HG03460 (cell line): Measurements from ENCODE around the gene ATP5MC3.
A peak's percentile ranks its signal among the peaks of the same experiment; 100 is the strongest.
"Not testable (repeated sequence)": the region's sequence is repeated elsewhere in the genome, so short reads cannot be mapped to it uniquely, and the experiment has no call there.

Experiments used
- ATAC-seq: cut with Tn5 transposase; IDR thresholded peaks from one replicate; pipeline ENCODE4 v1.9.1; 2021; ENCODE audit not compliant: unreplicated experiment

The ATP5MC3 gene

GRCh38 chr2:175181104-175181876 lies at the start of gene ATP5MC3:
ATP5MC3 (minus strand) TSS chr2:175181710; CDS start chr2:175181393, 317 bp downstream.
- peak; percentile 91 for ATAC-seq

GRCh38 chr2:175228601-175229000 lies 47.1 kb upstream of the ATP5MC3 start:
- not testable (repeated sequence) for ATAC-seq

DNA sequence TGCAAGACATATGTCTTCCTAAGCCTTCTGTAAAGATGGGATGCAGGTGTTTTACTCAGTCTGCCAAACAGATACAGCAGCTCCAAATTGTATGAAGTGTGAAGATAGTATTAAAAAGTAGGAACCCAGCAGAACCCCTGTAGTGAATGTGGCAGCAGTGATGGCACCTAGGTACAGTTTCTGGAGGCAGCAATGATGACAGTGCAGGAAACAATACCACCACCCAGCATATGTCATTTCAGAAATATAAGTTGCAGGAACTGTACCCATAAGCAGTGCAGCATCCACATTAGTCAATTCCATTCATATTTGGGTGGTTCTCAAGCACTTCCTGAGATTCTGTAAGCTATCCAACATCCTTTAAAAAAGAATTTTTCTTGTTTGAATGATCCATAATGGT lies 46.7 kb upstream of the ATP5MC3 start:
- ATAC-seq = no peak

GRCh38 chr2:175227393-175227792 lies 45.9 kb upstream of the ATP5MC3 start:
- ATAC-seq = no peak

DNA sequence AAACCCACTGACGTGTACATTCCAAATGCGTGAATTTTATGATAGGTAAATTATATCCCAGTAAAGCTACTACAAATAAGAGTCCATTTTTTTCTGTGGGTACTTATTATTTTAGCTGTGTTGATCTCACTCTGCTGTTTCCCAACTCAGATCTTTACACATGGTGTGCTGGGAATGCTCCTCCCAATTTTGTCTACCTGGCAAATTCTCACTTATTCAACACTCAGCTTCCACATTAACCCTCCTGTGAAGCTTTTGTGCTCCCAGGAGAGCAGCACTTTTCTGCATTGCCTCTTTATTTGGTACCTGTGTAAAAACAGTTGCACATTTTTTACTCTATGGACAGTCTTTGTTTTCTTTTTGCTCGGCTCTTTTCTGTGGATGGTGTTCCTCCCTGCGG lies 38.6 kb upstream of the ATP5MC3 start:
- no peak for ATAC-seq

GRCh38 chr2:175218551-175218950 lies 37.0 kb upstream of the ATP5MC3 start:
- ATAC-seq = no peak

- no peak for ATAC-seq
Measured at GRCh38 chr2:175207741-175208438, 26.4 kb upstream of the ATP5MC3 start.

- ATAC-seq = no peak
Measured at GRCh38 chr2:175206866-175207265, 25.4 kb upstream of the ATP5MC3 start.

DNA sequence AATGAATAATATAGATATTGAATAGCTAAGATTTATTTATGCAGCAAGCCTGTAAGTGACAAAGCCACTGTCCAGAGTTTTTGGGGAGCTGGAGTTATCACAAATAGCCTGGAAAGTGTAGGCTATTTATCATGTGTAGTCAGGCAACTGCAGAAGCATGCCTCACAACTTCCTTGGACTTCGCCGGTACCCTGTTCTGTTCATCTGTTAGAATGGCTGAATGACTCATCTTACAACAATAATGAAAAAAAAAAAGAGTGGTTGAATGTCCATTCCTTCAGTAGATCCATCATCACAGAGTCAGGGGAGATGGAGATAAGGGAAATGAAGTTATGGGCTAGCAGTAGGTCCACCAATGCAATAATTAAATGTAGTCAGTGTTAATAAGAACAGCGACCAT lies 24.0 kb upstream of the ATP5MC3 start:
- no peak for ATAC-seq

DNA sequence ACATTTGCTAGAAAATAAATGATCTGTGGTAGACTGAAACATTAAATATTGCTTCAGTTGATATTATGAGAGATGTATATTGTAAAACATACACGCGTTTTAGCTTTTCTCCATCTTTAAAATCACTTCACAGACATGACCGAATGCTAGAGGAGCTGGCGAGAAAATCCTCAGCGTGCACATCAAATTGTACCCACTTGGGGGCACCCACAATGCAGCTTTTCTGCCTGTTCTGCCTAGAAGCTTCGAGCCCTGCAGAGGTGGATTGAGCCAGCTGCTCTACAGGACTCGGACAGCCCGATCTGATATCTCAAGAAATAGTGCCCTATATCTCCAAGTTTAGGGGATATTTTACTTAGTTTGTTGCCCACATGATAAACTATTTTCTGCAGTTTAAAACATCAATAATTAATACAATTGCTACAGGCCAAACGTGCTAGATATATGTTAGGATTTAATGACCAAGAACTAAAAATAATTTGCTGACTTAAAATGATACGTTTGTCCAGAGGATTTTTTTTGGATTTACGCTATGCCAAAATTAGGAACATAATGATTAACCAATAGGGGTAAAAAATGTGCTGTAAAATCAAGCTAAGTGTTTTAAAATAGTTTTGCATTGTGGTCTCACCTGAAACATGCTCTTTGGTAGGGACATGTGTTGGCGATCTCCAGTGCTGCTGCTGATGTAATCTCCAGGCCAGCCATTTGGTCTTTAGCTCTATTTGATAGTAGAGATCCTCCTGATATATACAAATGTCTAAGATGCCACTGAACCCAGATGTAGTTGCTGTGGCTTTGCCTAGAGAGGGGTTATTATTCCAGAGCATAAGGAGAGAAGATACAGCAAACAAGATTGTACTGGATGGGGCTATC lies 22.3 kb upstream of the ATP5MC3 start:
- ATAC-seq = peak; percentile 74

DNA sequence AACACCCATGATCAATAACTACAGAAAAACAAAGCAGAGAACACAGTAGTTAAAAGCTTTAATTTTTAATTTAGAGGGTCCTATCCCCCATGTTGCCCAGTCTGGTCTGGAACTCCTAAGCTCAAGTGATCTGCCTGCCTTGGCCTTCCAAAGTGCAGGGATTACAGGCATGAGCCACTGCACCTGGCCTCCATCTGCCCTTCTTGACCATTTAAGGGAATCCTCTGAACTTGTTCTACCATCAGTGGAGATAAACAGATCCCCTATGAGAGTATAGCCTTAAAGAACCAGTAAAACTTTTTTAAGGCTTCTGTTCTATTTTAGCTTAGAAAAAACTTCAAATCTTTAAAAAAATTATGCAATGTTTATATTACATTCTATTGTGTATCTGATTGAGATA lies 13.5 kb upstream of the ATP5MC3 start:
- ATAC-seq = no peak

- ATAC-seq = no peak
Measured at GRCh38 chr2:175188761-175189160, 7.3 kb upstream of the ATP5MC3 start.

DNA sequence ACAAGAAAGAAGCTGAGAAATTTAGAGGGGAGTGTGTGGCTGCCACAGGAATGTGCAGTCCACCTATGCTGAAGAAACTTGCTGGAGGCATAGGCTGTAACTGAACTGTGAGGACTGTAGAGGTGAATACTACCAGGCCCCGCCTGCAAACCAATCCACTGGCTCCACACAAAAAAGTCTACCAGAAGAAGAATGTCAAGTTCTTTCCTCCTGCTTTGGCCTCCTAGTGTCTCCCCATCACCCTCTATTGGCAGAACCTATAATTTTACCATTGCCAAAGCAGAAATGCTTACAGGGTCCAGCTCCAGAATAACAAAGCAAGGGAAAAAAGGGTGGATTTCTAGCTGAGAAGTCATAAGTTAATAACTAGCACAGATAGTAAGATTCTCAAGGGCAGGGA lies 5.9 kb upstream of the ATP5MC3 start:
- ATAC-seq = no peak

- no peak for ATAC-seq
Measured at GRCh38 chr2:175183674-175184073, 2.2 kb upstream of the ATP5MC3 start.

DNA sequence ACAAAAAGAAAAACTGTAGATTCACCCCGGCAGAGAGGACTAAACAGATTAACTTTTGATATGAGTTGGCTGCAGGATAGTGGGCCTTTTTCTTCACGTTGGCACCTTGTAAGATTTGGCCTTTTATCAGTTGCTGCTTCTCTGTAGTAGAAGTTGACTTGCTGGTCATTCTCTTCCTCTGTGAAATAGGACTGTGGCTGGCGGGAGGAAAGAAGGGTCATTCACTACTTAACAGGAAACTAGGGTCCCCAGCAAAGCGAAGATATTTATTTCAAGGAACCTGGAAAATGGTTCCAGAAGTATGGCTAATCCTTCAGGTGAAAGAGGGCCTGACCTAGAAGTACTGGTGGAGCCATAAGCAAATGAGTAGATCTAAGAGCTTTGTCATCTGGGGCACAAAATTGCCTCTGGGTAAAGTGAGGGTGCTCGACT lies 383 bp upstream of the ATP5MC3 start:
- peak; percentile 2 for ATAC-seq

DNA sequence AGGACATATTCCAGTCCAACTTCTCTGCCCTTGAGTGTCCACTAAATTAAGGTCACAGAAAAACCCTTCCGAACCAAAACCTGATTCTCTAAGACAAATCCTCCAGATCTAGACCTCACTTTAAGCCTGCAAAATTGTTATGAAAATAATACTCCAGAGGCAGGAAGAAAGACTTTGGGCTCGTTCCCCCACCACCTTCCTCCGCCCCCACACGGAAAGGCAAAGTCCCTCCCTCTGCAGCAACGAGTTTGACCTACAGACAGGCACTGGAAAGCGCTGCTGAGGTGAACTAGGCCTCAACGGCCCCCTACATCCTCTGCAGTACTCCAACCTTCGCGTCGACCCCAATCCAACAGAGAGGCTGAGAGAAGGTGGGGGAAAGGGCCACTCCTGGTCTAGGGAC lies 808 bp downstream of the ATP5MC3 start:
- peak; percentile 47 for ATAC-seq

DNA sequence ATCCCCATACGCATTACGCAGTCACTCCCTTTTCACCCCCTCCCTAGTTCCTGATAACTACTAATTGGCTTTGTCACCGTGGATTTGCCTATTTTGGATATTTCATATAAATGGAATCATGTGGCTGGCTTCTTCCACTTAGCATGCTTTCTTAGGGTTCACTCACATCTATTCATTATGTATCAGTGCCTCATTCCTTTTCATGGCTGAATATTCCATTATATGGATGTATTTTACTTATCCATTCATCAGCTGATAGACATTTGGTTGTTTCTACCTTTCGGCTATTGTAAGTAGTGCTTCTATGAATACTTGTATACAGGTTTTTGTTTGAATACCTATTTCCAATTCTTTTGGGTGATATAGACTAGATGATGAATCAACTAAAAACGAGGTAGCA lies 4.9 kb downstream of the ATP5MC3 start:
- ATAC-seq = no peak

DNA sequence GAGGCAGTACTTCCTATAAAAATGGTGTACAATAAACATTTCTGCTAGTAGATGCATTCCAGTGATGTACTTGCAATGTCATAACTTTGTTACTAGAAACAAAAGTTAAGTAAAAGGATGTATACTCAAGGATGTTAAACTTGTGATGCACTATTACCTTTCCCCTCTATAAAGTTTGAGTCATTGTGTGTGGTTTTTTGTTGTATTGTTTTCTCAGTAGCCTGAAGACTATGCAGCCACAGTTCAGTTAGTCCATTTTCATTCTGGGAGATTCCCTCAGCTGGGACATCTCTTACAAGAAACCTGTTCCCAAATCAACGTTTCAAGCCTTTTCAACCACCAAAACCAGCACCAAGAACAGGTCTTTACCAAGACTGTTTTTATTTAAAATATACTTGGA lies 5.6 kb downstream of the ATP5MC3 start:
- ATAC-seq = no peak

DNA sequence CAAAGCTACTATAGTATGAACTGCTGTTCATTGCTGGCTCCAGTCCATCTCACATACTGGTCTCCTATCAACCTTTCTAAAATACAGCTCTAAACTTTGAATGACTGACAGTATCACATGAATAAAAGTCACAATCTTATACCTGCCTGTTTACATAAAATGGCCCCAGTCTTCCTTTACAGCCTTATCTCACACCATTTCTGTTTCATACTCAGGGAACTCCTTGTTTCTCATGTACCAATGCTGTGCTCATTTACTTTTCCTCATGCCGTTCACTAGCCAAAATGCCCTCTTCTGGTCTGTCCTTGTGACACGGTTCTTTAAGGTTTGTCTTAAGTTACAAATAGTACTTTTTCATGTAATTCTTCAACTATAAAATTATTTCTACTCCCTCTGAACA lies 6.2 kb downstream of the ATP5MC3 start:
- ATAC-seq = no peak

DNA sequence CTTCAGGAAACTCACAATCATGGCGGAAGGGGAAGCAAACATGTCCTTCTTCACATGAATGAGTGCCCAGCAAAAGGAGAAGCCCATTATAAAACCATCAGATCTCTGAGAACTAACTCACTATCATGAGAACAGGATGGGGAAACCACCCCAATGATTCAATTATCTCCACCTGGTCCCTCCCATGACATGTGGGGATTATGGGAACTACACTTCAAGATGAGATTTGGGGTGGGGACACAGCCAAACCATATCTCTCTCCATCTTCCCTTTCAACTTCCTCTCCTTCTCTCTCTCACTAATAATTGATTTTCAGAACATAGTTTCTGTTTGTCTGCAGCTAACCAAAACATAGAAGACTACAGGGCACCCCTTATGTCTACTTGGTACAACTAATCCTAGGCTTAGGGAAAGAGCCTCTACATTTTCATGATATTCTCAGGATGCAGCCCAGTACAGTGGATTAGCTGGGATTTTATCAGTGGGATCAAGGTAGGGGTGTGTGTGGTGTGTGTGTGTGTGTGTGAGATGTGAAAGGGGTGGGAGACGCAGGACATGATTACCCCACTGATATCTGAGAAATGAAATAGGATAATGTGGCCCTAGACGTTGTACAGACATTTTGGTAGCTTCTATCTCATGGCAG lies 10.7 kb downstream of the ATP5MC3 start:
- ATAC-seq = no peak

DNA sequence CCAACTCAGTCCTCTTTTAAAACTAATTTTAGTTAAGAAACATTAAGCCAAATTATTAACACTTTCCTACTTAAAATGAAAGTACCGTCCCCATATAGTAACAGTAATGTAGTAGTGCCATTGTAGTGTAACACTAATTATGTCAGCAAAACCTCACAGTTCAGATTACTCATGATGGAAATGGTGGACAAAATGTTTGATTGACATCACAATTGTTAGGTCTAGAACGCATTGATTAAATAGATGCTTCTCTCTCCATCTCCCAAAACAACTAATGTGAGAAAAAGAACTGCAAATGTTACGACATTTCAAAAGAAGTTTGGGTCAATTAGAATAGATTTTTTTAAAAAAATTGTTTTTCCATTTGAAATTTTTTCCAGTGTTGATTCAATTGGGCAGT lies 12.3 kb downstream of the ATP5MC3 start:
- no peak for ATAC-seq
